NCI-H2081 (cell line): ENCODE results near the gene ASB6.
"Not testable (repeated sequence)": the region's sequence is repeated elsewhere in the genome, so short reads cannot be mapped to it uniquely, and the experiment has no call there.

Experiments used
- DNase-seq, 2 experiments: peaks; one replicate each; lab custom pipeline; 2025; lab: John Stamatoyannopoulos, UW

The ASB6 gene

DNA sequence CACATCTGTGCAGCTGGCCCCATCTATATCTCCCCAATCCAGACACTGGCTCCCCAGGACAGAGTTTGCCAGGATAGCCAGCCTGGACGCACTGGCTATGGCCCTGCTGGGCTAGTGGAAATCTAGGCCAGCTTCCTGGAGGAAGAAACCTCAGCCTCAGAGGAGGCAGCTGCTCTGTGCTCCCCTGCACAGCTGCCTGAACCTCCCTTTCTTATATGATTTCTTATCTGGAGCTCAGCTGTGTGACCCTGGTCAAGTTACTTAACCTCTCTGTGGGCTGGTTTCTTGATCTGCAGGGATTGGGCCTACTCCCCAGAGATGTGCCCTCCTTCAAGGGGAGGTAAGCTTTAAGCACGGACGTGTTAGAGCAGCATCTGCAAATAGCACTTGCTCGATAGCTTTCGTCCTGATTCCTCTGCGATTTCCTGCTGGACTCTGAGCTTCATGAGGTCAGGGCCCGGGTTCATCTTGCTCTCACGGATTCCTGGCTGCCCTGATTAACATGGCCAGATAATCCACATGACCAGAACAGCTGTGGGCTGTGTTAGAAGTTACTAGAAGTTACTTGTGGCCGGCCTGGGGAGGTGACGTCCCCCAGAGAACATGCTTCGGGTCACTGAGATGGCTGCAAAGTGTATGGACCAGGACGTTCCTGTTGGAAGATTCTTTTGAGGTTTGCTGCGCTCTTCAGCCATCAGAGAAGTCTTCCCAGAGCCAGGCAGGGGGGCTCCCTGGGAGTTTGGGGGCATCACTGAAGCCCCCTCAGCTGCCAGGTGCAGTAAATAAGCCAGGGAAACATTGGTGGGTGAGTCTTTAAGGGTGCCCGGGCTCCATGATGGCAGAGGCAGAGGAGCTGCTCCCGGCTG lies 35.6 kb downstream of the ASB6 start:
- no peak for DNase-seq

DNA sequence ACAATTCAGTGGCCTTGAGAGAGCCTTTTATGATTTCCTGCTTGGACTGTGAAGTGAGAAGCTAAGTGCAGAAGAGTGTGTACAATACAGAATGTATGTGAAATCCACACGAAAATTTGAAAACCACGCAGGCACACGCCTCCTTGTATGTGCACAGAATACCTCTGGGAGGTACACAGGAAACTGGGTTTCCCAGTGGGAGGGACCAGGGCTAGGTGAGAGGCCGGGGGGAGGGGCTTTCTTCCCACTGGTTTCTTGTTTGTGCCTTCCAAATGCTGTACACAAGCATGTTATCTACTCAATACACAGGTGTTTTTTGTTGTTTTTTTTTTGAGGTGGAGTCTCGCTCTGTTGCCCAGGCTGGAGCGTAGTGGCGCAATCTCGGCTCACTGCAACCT lies 37.2 kb downstream of the ASB6 start:
- DNase-seq, result no peak

GRCh38 chr9:129604056-129604765 lies 37.7 kb downstream of the ASB6 start:
- no peak for DNase-seq

DNA sequence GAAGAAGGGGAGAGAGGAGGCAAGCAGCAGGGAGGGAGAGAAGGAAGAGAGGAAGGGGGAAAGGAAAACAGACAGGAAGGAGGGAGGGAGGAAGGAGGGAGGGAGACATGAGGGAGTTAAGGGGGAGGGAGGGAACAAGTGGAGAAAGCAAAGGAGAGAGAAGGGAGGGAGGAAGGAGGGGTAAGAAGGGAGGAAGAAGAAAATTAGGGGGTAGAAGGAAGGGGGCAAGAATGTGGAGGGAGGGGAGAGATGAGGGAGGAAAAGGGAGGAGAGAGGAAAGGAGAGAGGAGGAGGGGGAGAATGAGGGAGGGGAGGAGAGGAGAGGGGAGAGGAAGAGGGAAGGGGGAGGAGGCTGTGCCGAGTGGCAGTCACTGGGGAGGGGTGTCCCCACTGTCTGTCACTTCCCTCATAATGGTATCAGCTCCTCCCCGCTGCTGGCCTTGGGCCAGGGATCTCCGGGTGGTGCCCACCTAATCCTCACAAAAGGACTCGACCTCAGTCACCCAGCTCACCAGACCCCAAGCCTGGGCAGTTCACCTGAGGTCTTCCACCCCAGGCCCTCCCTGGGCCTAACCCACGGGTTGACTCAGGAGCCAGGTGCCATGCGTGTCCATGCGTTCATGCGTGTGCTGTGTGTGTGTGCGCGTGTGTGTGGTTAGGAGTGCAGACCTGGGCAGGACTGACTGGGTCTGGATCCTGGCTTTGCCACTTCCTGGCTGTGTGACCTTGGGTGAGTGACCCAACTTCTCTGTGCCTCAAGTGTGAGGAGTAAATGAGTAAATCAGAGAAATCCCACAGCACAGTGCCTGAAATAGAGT lies 39.1 kb downstream of the ASB6 start:
- DNase-seq, result no peak

- no peak for DNase-seq
Measured at GRCh38 chr9:129601082-129601674, 40.8 kb downstream of the ASB6 start.

- no peak for DNase-seq
Measured at GRCh38 chr9:129598089-129598596, 43.8 kb downstream of the ASB6 start.

GRCh38 chr9:129597355-129598088 lies 44.4 kb downstream of the ASB6 start:
- no peak for DNase-seq

- no peak for DNase-seq
Measured at GRCh38 chr9:129596541-129597331, 45.2 kb downstream of the ASB6 start.

DNA sequence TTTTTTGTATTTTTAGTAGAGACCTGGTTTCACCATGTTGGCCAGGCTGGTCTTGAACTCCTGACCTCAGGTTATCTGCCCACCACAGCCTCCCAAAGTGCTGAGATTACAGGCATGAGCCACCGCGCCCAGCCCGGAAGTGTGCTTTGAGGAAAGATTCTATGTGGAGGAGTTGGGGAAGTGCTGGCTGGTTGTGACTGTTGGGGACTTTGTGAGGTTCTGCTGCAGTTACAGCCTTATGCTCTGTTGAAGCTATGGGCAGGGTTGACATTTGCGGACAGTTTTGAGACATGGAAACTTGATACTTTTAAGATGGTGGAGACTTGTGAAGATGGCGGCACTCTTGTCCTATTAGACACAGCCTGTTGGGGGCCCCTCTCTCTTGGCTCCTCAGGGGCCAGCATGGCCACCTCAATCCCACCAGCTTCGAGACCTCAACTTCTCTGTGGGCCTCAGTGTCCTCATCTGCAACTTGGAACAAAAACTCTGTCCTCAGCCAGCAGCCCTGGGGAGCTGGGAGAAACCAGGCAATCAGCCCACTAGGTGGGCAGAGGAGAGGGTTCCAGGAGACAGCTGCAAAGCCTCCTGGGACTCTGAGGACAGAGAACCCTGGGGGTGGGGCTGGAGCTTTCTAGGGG lies 45.9 kb downstream of the ASB6 start:
- DNase-seq, result no peak

- no peak for DNase-seq
Measured at GRCh38 chr9:129595311-129595741, 46.6 kb downstream of the ASB6 start.

DNA sequence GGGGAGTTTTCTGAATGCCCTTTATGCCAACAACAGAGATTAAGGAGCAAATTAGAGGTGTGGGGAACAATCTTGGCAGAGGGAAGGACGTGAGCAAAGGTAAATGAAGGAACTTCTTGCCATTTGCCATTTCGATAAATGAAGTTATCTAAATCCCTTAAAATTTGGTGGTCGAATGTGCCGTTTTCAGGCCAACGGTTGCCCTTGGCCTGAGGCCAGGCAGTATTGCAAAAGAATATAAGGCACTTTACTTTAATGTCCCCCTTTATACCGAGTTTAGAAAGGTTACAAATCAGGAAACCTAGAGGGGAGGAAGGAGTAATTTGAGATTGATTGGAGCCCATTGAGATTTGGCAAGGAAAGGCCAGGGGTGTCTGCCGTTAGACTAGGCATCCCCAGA lies 47.3 kb downstream of the ASB6 start:
- no peak for DNase-seq

GRCh38 chr9:129592790-129593189 lies 49.2 kb downstream of the ASB6 start:
- DNase-seq, result not testable (repeated sequence)

- DNase-seq, result peak in 1 of 2 experiments; percentile 28
Measured at GRCh38 chr9:129591916-129592315, 50.0 kb downstream of the ASB6 start.

GRCh38 chr9:129590466-129590865 lies 51.5 kb downstream of the ASB6 start:
- DNase-seq, result no peak

- no peak for DNase-seq
Measured at GRCh38 chr9:129587487-129588262, 54.3 kb downstream of the ASB6 start.

GRCh38 chr9:129586685-129587084 lies 55.3 kb downstream of the ASB6 start:
- DNase-seq, result no peak

GRCh38 chr9:129586245-129586644 lies 55.7 kb downstream of the ASB6 start:
- DNase-seq, result no peak

DNA sequence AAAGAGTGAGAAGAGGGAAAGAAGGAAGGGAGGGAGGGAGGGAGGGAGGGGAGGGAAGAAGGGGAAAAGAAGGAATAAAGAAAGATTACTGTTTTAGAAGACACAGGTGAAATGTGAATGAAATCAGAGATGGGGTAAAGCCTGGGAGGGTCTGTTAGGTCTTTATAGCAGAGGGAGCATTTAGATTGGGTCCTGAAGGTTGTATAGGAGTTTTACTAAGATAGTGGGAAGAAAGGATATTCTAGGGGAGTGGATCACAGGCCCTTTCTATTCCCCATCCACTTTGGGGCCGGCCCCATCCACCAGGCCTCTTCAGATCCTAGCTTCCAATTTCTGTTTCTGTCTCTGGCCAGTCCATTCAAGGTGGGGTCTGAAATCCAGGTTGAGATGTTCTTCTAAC lies 56.6 kb downstream of the ASB6 start:
- no peak for DNase-seq
